Esophagus muscularis mucosa (tissue), 4 donors: ENCODE measurements around the gene MED26. TPM values are rescaled to one million over a fixed set of nuclear protein-coding genes. Genes with fewer than 3 reads are reported as not detected.

Source experiments
- DNase-seq: peaks from one replicate; pipeline ENCODE4 v3.0.0-alpha.2; 2017; ENCODE audit errors: extremely low spot score
- H3K27ac ChIP-seq, 4 donors: fragments of 200-600 bp; sonication (generic); replicated peaks in 1 of 4; 1 replicate in 3 of 4; 2 replicates in 1 of 4; pipeline ENCODE4 v1.5.1; 2016 to 2019; ENCODE audit warnings: mild to moderate bottlenecking in 1 of 4
- H3K27me3 ChIP-seq, 4 donors: fragments of 200-600 bp; sonication (generic); one replicate each; pipeline versions ENCODE4 v1.5.1 to v1.6.0; 2016 to 2019
- H3K36me3 ChIP-seq, 4 donors: fragments of 200-600 bp; sonication (generic); one replicate each; pipeline ENCODE4 v1.5.1; 2016 to 2019
- H3K4me1 ChIP-seq, 4 donors: fragments of 200-600 bp; sonication (generic); one replicate each; pipeline ENCODE4 v1.5.1; 2016 to 2019
- H3K4me3 ChIP-seq, 4 donors: fragments of 200-600 bp; sonication (generic); 1 replicate in 2 of 4; 2 replicates in 2 of 4; pipeline ENCODE4 v1.5.1; 2016 to 2019; ENCODE audit warnings: mild to moderate bottlenecking in 4 of 4, moderate library complexity in 1 of 4
- H3K9me3 ChIP-seq, 4 donors: fragments of 200-600 bp; sonication (generic); 1 replicate in 3 of 4; 2 replicates in 1 of 4; pipeline ENCODE4 v1.5.1; 2016 to 2019
- CTCF ChIP-seq, 3 experiments: fragments of 200-600 bp in 2 of 3; fragments of 450-650 bp in 1 of 3; sonication (generic) in 2 of 3; IDR thresholded peaks; one replicate each; pipeline ENCODE4 v1.5.1; 2017 to 2019; ENCODE audit warnings: antibody characterized with exemption in 3 of 3, mild to moderate bottlenecking in 2 of 3, moderate library complexity in 1 of 3
- EP300 ChIP-seq: sonication (generic); formaldehyde crosslinking; IDR thresholded peaks from one replicate; pipeline ENCODE4 v1.6.1; 2017; ENCODE audit warnings: antibody characterized with exemption
- POLR2A ChIP-seq: fragments of 450-650 bp; IDR thresholded peaks from one replicate; pipeline ENCODE4 v1.6.1; 2017; ENCODE audit warnings: antibody characterized with exemption, moderate library complexity, mild to moderate bottlenecking, low read depth
- POLR2AphosphoS5 ChIP-seq, 2 donors: sonication (generic); formaldehyde crosslinking; IDR thresholded peaks; one replicate each; pipeline ENCODE4 v1.6.1; 2017; ENCODE audit warnings: antibody characterized with exemption in 2 of 2
- WGBS: methylation state at CpG from one replicate; pipeline ENCODE4 v1.1.5; 2018; 5-methylcytosine and 5-hydroxymethylcytosine counted together
- intact Hi-C: fragments of 100-400 bp; cut with DNase I; formaldehyde crosslinking; loops from one replicate; pipeline ENCODE4 v1.15.1; 2023
- total RNA-seq, 4 donors: library from RNA; depleted of rRNA; stranded (reverse); fragments of >200 nt; gene quantifications; one replicate each; pipeline versions ENCODE4 v1.1.0 to v1.2.1, GENCODE V29; 2016

MED26 gene
- total RNA-seq, 4 donors from 2014 or later, result 4.2 to 11.7 (median 8.8) TPM

- TF ChIP-seq POLR2AphosphoS5 (IDR thresholded peaks at IDR 0.05) (no peak), POLR2A (no peak), EP300 (no peak), CTCF (IDR thresholded peaks at IDR 0.05) (no peak)
- intact Hi-C loops, result no loop called here
- Histone ChIP-seq H3K9me3 (no peaks in the 10 kb centered on the region), H3K4me3 (no peak overlapping the region), H3K27ac (no peak overlapping the region), H3K36me3 (peaks cover 0 to 15% (median 11%) of the 10 kb centered on the region in 4 donors), H3K27me3 (no peaks in the 10 kb centered on the region), H3K4me1 (peaks cover 39 to 95% (median 77%) of the 10 kb centered on the region in 4 donors)
- WGBS, result 91% methylated on average over 5 of the region's 5 CpGs
- DNase-seq, result no peak
Measured at GRCh38 chr19:16620018-16620417, 8.0 kb downstream of the MED26 start.

- no peak for DNase-seq
- no peak overlapping the region for H3K27ac ChIP-seq
- WGBS, result 61% methylated on average over 2 of the region's 7 CpGs
Measured at GRCh38 chr19:16619457-16619856, 8.5 kb downstream of the MED26 start.

GRCh38 chr19:16618248-16618647, 9.8 kb downstream of the MED26 start:
- no peak overlapping the region for H3K27ac ChIP-seq
- no peak for TF ChIP-seq POLR2A
- no peak for TF ChIP-seq CTCF (IDR thresholded peaks at IDR 0.05)
- TF ChIP-seq EP300, result no peak
- TF ChIP-seq POLR2AphosphoS5 (IDR thresholded peaks at IDR 0.05), result no peak
- H3K9me3 ChIP-seq, result no peaks in the 10 kb centered on the region
- H3K4me3 ChIP-seq, result no peak overlapping the region
- peaks cover 0 to under 1% (median 0%) of the 10 kb centered on the region in 4 donors for H3K36me3 ChIP-seq
- intact Hi-C loops, result no loop called here
- no peaks in the 10 kb centered on the region for H3K27me3 ChIP-seq
- WGBS, result 100% methylated on average over 7 of the region's 7 CpGs
- DNase-seq, result no peak
- peaks cover 36 to 99% (median 71%) of the 10 kb centered on the region in 4 donors for H3K4me1 ChIP-seq

More at GRCh38 chr19:16619457-16619856, 8.5 kb downstream of the MED26 start:
- Histone ChIP-seq H3K4me3 (no peak overlapping the region), H3K27me3 (no peaks in the 10 kb centered on the region), H3K4me1 (peaks cover 35 to 95% (median 74%) of the 10 kb centered on the region in 4 donors), H3K9me3 (no peaks in the 10 kb centered on the region), H3K36me3 (peaks cover 0 to 11% (median 9%) of the 10 kb centered on the region in 4 donors)
- intact Hi-C loops, result no loop called here
- TF ChIP-seq POLR2A, result no peak
- no peak for TF ChIP-seq EP300
- no peak for TF ChIP-seq CTCF (IDR thresholded peaks at IDR 0.05)
- no peak for TF ChIP-seq POLR2AphosphoS5 (IDR thresholded peaks at IDR 0.05)

- H3K36me3 ChIP-seq, result no peaks in the 10 kb centered on the region
- DNase-seq, result no peak
- H3K27me3 ChIP-seq, result no peaks in the 10 kb centered on the region
- intact Hi-C loops, result no loop called here
- no peaks in the 10 kb centered on the region for H3K9me3 ChIP-seq
- TF ChIP-seq POLR2A (no peak), POLR2AphosphoS5 (IDR thresholded peaks at IDR 0.05) (no peak), EP300 (no peak), CTCF (IDR thresholded peaks at IDR 0.05) (no peak)
- no peak overlapping the region for H3K27ac ChIP-seq
- H3K4me3 ChIP-seq, result no peak overlapping the region
- peaks cover 47 to 97% (median 64%) of the 10 kb centered on the region in 4 donors for H3K4me1 ChIP-seq
- 25% methylated on average over 1 of the region's 1 CpG for WGBS
Measured at GRCh38 chr19:16615808-16616207, 12.2 kb downstream of the MED26 start.

GRCh38 chr19:16614941-16615340, 13.1 kb downstream of the MED26 start:
- H3K4me1 ChIP-seq, result peaks cover 45 to 89% (median 56%) of the 10 kb centered on the region in 4 donors
- no peak for DNase-seq
- H3K9me3 ChIP-seq, result no peaks in the 10 kb centered on the region
- no peaks in the 10 kb centered on the region for H3K27me3 ChIP-seq
- no peak overlapping the region for H3K4me3 ChIP-seq
- no peak for TF ChIP-seq CTCF (IDR thresholded peaks at IDR 0.05)
- TF ChIP-seq EP300, result no peak
- TF ChIP-seq POLR2AphosphoS5 (IDR thresholded peaks at IDR 0.05), result no peak
- TF ChIP-seq POLR2A, result no peak
- WGBS, result 36% methylated on average over 2 of the region's 2 CpGs
- no peak overlapping the region for H3K27ac ChIP-seq
- no peaks in the 10 kb centered on the region for H3K36me3 ChIP-seq
- intact Hi-C loops, result no loop called here
